GM10248 (cell line): ENCODE measurements around the gene GOLGA8O.
"Not testable (repeated sequence)": the region's sequence is repeated elsewhere in the genome, so short reads cannot be mapped to it uniquely, and the experiment has no call there.

ENCODE experiments used
- CTCF ChIA-PET: fragments of 300-600 bp; sonication (Branson Sonifier 250); formaldehyde crosslinking; extraction: SDS; loops from one replicate; lab custom pipeline; 2021; ENCODE audit warnings: antibody characterized with exemption; lab: Yijun Ruan, JAX
- POLR2A ChIA-PET: fragments of 350-650 bp; sonication (Branson Sonifier 250); formaldehyde crosslinking; extraction: SDS; loops from one replicate; lab custom pipeline; 2020; ENCODE audit warnings: antibody characterized with exemption; lab: Yijun Ruan, JAX
- DNase-seq: peaks from one replicate; pipeline ENCODE4 v3.0.0; 2012; ENCODE audit errors: extremely low spot score

GOLGA8O gene, protein sequence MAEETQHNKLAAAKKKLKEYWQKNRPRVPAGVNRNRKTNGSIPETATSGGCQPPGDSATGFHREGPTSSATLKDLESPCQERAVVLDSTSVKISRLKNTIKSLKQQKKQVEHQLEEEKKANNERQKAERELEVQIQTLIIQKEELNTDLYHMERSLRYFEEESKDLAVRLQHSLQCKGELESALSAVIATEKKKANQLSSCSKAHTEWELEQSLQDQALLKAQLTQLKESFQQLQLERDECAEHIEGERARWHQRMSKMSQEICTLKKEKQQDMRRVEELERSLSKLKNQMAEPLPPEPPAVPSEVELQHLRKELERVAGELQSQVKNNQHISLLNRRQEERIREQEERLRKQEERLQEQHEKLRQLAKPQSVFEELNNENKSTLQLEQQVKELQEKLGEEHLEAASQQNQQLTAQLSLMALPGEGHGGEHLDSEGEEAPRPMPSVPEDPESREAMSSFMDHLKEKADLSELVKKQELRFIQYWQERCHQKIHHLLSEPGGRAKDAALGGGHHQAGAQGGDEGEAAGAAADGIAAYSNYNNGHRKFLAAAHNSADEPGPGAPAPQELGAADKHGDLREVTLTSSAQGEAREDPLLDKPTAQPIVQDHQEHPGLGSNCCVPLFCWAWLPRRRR

DNA sequence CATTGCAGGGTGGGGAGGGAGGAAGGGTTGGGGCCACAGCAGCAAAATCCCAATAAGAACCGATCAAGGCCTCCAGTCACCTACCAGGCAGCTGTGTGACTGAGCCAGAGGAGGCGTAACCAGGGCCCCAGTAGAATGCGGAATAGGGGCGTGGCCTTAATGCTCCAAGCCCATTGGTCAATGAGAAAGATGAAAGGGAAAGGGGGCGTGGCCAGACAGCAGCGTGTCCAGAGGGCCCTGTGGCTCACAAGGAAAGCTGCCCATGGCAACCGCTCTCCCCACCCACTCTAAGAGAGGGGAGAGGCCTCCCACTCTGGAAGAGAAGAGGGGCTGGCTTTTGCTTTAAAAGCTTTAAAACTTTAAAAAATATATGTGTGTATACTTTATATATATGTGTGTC, at the start of gene GOLGA8O:
GOLGA8O (minus strand) TSS at position 101 of the 400 bp plus-strand sequence; CDS start at position 3, 98 bp downstream.
- DNase-seq, POLR2A ChIA-PET, CTCF ChIA-PET: not testable (repeated sequence)

DNA sequence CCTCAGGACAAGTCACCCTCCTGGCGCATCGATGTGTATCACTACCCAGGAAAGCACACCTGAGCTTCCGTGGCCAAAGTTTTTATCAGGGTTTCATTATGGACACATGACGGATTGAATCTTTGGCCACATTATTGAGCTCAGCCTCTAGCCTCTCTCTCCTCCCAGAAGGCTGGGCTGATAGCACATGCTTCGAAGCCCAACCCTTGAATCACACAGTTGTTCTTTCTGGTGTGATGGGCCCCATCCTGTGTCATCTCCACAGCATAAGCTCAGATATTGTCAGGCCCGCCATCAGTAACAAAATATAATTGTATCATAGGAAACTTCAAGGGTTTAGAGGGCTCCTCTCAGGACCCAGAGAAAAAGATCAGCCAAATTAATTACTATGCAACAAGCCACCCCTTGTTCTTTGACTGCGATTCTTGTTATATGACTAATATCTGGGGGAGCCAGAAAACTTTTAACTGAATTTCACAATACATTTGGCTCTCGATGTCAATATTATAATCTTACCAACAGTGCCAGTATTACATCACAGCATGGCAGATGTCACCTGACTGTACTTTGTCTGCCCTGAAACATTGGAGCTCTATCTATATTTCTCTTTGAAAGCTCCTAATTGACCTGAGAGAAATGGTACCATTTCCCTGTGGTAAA, 48.8 kb upstream of the GOLGA8O start:
- POLR2A ChIA-PET, CTCF ChIA-PET, DNase-seq: not testable (repeated sequence)

DNA sequence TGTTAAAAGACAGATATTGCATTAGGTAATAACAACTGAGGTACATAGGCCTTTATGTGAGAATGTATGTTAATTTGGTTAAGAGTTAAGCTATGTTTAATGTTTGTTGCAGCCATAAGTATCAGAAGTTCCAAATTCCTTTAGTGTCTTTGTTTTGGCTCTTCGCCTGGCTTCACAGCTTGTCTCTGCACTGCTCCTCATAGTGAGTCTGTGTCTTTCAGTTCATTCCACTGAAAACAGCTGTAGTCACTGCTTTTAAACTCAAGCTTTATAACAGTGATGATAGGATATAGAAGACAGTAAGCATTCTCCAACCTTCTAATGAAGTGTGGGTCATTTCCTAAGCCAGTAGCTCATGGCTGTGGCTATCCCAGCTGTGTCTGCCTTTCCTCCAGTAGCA, 47.5 kb upstream of the GOLGA8O start:
- CTCF ChIA-PET, POLR2A ChIA-PET, DNase-seq: not testable (repeated sequence)

DNA sequence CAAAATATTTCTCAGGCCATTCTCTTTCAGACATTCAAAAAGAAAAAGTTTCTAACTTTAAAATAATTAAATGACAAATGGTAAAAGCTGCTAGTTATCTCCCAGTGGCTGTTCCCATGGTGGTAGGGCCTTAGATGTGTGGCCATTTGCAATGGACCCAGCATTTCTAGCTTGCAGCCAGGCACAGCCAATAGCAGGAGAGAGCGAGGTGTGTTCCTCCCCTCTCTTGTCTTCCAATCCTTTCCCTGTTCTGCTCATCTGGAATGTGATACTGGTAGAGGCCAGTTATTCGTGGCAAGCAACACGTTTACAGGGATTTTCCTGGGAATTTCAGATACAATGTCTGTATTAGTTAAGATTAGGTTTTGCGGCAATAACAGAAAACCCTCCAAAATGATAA, 37.3 kb upstream of the GOLGA8O start:
- CTCF ChIA-PET, DNase-seq, POLR2A ChIA-PET: not testable (repeated sequence)

DNA sequence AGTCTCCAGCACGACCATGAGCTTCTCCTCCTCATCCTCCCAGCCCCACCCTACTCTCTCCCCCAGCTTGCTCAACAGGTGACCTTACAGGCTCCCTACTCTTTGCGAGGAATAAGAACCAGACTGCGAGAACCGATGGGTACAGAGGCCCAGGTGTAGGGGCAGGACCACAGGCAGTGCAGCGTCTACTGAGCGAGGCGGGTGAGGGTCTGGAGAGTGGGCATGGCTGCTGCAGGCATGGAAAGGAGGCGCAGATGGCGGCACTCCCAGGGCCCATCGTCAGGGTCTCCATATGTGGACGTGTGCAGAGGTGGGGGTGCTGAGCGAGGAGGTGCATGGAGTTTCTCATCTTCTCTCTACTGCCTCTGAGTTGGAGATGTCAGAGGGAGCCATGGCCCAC, 31.0 kb upstream of the GOLGA8O start:
- POLR2A ChIA-PET, CTCF ChIA-PET, DNase-seq: not testable (repeated sequence)

DNA sequence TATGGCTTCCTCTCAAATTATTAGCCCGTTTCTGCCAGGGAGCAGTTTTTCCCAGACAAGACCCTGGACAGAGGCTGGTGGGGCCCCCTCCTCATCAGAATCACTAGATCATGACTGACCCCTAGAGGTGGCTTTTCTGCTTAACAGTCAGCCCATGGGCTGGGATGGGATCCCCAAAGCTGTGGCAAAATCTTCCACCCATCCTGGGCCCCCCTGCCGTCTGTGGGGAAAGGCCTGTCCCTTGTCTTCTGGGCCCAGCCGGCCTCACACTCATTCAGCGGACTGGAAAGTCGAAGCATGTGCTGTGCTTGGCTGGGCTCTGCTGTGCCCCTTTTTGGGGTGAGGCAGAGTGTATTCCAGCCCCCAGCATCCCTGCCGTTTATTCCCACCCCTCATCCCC, 27.9 kb upstream of the GOLGA8O start:
- DNase-seq, CTCF ChIA-PET, POLR2A ChIA-PET: not testable (repeated sequence)

DNA sequence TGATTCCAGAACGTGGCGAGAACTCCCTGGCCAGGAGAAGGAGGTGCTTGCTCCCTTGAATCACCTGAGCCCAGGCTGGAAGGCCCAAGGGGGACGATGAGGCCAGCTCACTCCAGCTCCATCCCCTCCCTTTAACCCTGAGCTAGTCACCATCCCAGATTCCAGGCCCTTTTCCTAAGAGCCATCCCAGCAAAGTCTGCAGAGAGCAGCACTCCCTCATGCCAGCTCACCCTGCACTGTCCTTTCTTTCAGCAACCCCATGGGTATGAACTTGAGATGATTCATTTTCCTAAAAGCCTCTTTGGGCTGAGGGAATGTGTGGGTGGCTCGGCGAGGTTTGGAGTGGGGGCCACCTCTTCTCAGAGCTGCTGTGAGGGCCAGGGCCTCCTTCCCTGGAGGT, 26.2 kb upstream of the GOLGA8O start:
- POLR2A ChIA-PET, DNase-seq, CTCF ChIA-PET: not testable (repeated sequence)

DNA sequence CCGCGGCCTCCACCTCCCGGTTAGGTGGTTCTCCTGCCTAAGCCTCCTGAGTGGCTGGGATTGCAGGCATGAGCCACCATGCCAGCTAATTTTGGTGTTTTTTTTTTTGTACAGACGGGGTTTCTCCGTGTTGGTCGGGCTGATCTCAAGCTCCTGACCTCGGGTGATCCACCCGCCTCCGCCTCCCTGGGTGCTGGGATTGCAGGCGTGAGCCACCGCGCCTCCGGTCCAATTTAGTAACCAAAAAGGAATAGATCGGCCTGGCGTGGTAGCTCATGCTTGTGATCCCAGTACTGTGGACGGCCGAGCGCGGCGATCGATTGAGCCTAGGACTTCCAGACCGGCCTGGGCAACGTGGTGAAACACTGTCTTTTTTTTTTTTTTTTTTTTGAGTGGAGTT, 12.6 kb upstream of the GOLGA8O start:
- POLR2A ChIA-PET, CTCF ChIA-PET, DNase-seq: not testable (repeated sequence)

DNA sequence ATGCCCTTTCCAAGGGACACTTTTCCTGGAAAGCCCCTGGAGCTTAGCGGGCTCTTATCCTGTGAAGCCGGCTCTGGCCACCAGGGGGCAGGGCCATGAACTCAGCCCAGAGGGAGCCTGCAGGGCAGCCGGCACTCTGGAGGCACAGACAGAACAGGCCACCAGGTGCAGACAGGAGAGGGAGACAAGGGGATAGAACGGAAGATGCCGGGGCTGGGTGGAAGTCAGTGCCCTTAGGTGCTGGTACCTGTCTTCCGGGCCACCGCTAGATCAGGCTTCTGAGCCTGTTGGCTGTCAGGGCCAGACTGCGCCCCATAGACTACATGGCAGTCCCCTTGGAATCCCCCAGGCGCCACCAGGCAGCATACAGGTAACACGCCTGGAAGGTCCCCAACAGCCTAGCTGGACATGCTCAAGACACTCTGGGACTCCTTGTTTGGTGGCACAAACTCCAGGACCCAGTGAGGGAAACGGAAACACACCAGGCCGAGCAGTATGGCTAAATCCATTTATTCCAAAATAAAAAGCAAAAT, 14.9 kb downstream of the GOLGA8O start:
- not testable (repeated sequence) for DNase-seq

DNA sequence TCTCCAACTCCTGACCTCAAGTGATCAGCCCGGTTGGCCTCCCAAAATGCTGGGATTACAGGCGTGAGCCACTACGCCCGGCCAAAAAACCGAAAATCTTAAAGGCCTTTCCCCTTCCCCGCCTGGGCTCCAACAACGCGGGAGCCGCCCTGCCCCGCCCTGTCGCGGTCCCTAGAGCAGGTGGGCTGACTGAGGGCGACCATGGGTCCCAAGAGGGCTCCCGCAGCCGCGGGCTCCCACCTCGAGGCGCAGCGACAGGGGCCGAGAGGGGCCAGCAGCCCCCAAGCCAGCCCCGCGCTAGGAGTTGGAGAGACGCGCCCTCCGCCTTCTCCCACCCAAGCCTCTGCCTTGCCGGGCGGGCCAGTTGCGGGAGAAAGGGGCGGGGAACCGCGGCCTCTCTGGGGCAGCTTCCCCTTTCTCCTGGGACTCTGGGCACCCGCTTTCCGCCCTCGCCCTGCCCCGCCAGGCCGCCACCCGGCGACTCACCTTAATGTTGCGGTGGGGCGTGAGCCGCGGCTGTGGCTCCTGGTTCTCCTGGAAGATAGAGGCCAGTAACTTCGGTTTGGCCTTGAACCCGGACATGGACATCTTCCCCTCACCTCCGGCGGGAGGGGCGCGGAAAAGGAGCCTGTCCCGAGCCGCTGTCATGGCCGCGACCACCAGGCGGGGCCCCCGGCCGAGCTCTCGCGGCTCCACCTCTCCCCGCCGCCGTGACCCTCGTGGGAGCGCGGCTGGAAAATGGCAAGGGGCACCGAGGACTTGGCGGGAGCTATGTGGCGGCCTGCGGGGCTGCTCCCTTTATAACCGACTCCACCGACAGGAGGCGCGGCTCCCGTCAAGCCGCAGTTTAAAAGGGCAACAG, 21.1 kb downstream of the GOLGA8O start:
- DNase-seq, CTCF ChIA-PET, POLR2A ChIA-PET: not testable (repeated sequence)

More for the DNA sequence above, 14.9 kb downstream of the GOLGA8O start:
- POLR2A ChIA-PET, CTCF ChIA-PET: not testable (repeated sequence)

DNA sequence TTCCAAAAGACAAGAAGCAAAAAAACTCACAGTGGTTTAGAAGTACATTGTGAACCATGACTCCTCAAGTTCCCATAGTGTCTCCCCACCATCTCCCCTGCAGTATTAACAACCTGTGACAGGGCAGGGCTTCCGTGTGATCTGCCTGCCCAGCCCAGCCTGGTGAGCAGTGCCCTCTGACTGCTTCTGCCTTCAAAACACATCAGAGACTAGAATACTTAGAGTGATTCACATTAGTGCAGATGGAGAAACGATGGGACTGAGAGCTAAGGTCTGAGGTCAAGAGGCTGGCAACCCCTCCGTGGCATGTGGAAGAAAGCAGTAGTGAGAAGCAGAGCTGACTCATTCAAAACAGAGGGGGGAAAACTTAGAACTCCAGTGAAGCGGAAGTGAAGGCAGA, 27.8 kb downstream of the GOLGA8O start:
- CTCF ChIA-PET, DNase-seq, POLR2A ChIA-PET: not testable (repeated sequence)

DNA sequence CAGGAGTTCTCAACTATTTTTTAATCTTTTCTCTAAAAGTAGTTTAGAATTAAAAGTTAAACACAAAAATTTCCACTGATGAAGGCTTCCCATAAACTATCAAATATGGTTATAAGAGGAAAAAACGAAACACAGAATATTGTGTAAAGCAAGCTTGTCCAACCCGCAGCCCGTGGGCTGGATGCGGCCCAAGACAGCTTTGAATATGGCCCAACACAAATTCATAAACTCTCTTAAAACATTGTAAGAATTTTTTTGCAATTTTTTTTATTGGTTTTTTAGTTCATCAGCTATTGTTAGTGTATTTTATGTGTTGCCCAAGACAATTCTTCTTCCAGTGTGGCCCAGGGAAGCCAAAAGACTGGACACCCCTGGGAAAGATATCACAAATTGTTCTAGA, 28.9 kb downstream of the GOLGA8O start:
- CTCF ChIA-PET, POLR2A ChIA-PET: not testable (repeated sequence)

DNA sequence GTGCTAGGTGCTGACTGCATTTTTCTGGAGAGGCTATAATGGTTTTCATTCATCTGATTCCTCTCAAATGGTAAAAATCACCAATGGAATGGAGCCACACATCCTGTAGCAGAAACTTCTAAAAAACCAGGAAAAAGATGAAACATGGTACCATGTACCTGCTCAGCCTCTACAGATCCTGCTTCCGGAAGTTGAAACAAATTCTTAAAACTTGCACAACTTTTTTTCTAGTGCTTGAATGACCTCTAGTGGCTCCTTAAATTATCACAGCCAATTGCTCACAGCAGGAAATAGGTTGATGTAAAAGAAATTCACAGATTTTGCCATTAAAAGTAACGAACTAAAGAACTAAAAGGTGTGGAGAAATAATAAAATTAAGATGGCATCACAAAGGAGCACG, 47.5 kb downstream of the GOLGA8O start:
- DNase-seq, CTCF ChIA-PET, POLR2A ChIA-PET: not testable (repeated sequence)

More for the DNA sequence above, 28.9 kb downstream of the GOLGA8O start:
- DNase-seq = not testable (repeated sequence)

DNA sequence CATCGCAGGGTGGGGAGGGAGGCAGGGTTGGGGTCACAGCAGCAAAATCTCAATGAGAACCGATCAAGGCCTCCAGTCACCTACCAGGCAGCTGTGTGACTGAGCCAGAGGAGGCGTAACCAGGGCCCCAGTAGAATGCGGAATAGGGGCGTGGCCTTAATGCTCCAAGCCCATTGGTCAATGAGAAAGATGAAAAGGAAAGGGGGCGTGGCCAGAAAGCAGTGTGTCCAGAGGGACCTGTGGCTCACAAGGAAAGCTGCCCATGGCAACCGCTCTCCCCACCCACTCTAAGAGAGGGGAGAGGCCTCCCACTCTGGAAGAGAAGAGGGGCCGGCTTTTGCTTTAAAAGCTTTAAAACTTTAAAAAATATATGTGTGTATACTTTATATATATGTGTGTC, 52.2 kb downstream of the GOLGA8O start, which contains the start of gene GOLGA8K:
GOLGA8K (minus strand) TSS at position 101 of the 400 bp plus-strand sequence; CDS start at position 3, 98 bp downstream.
- DNase-seq, CTCF ChIA-PET, POLR2A ChIA-PET: not testable (repeated sequence)

DNA sequence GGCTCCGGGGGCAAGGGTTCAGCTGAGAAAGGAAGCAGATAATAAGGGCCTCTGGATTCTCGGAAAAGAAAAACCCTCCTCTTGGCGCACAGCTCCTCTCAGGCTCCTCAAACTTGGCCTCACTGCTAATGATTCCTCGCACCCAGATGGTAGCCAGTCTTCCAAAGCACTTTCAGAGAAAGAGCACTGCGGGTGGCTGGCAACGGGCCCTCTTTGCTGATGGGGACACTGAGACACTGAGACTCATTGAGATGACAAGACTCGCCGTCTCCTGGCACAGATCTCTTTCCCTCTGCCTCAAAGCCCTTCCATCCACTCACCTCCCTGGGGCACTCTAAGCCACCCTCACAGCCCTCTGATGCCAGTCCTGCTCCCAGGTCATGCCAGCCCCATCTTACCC, 58.9 kb downstream of the GOLGA8O start:
- CTCF ChIA-PET, DNase-seq, POLR2A ChIA-PET: not testable (repeated sequence)
